ENCODE measurements around the gene HERPUD1. TPM values are rescaled to one million over a fixed set of nuclear protein-coding genes. Genes with fewer than 3 reads are reported as not detected.

The HERPUD1 gene
- total RNA-seq, 3 donors from 2014 or later (not counting 1 experiment from before 2014, with no cell fraction given) = 181 to 266 (median 243) TPM

- H3K27me3 ChIP-seq (ENCODE audit: control insufficient read depth, insufficient read depth, low read length) = no peaks in the 10 kb centered on the region
- ATAC-seq (no peak), DNase-seq (no peak)
- Mint-ChIP-seq H3K27me3 (ENCODE audit: low read depth in 2 of 2) (no peaks in the 10 kb centered on the region), H3K27ac (no peak overlapping the region), H3K9me3 (no peaks in the 10 kb centered on the region), H3K4me3 (no peak overlapping the region), H3K4me1 (no peaks in the 10 kb centered on the region), H3K36me3 (no peaks in the 10 kb centered on the region)
- H3K27ac ChIP-seq (ENCODE audit: low read length) = no peak overlapping the region
- no peaks in the 10 kb centered on the region for H3K4me1 ChIP-seq (ENCODE audit: control insufficient read depth, insufficient read depth, low read length)
- WGBS (ENCODE audit: insufficient coverage) = 33% methylated on average over 2 of the region's 4 CpGs
- intact Hi-C loops (cut with micrococcal nuclease) = no loop called here
- H3K4me3 ChIP-seq (ENCODE audit: low read length) = no peak overlapping the region
- no peaks in the 10 kb centered on the region for H3K36me3 ChIP-seq (ENCODE audit: control insufficient read depth, insufficient read depth, low read length)
- TF ChIP-seq CTCF (IDR thresholded peaks at IDR 0.05) = no peak
- no peaks in the 10 kb centered on the region for H3K9me3 ChIP-seq (ENCODE audit: control insufficient read depth, insufficient read depth, low read length)
Observed at GRCh38 chr16:56956756-56957155, 24.8 kb downstream of the HERPUD1 start.

GRCh38 chr16:56960681-56961281 lies 28.8 kb downstream of the HERPUD1 start:
- Mint-ChIP-seq H3K27me3 (ENCODE audit: low read depth in 2 of 2) (no peaks in the 10 kb centered on the region), H3K4me1 (peaks cover 12 to 14% of the 10 kb centered on the region in 2 donors), H3K4me3 (no peak overlapping the region), H3K36me3 (no peaks in the 10 kb centered on the region), H3K9me3 (no peaks in the 10 kb centered on the region), H3K27ac (no peak overlapping the region)
- ATAC-seq = no peak
- Histone ChIP-seq H3K36me3 (ENCODE audit: control insufficient read depth, insufficient read depth, low read length) (no peaks in the 10 kb centered on the region), H3K27ac (ENCODE audit: low read length) (no peak overlapping the region), H3K27me3 (ENCODE audit: control insufficient read depth, insufficient read depth, low read length) (no peaks in the 10 kb centered on the region), H3K9me3 (ENCODE audit: control insufficient read depth, insufficient read depth, low read length) (no peaks in the 10 kb centered on the region), H3K4me3 (ENCODE audit: low read length) (no peak overlapping the region), H3K4me1 (ENCODE audit: control insufficient read depth, insufficient read depth, low read length) (peaks cover 14% of the 10 kb centered on the region)
- TF ChIP-seq CTCF (IDR thresholded peaks at IDR 0.05) = no peak
- WGBS (ENCODE audit: insufficient coverage) = 88% methylated on average over 12 of the region's 13 CpGs
- DNase-seq = no peak
- intact Hi-C loops (cut with micrococcal nuclease) = no loop called here

- Mint-ChIP-seq H3K27ac (no peak overlapping the region), H3K9me3 (no peaks in the 10 kb centered on the region), H3K4me1 (peaks cover 12 to 18% of the 10 kb centered on the region in 2 donors), H3K4me3 (no peak overlapping the region), H3K36me3 (no peaks in the 10 kb centered on the region), H3K27me3 (ENCODE audit: low read depth in 2 of 2) (no peaks in the 10 kb centered on the region)
- no peaks in the 10 kb centered on the region for H3K9me3 ChIP-seq (ENCODE audit: control insufficient read depth, insufficient read depth, low read length)
- ATAC-seq (no peak), DNase-seq (no peak)
- intact Hi-C loops (cut with micrococcal nuclease) = no loop called here
- no peaks in the 10 kb centered on the region for H3K27me3 ChIP-seq (ENCODE audit: control insufficient read depth, insufficient read depth, low read length)
- no peaks in the 10 kb centered on the region for H3K36me3 ChIP-seq (ENCODE audit: control insufficient read depth, insufficient read depth, low read length)
- H3K4me1 ChIP-seq (ENCODE audit: control insufficient read depth, insufficient read depth, low read length) = peaks cover 18% of the 10 kb centered on the region
- no peak overlapping the region for H3K4me3 ChIP-seq (ENCODE audit: low read length)
- TF ChIP-seq CTCF (IDR thresholded peaks at IDR 0.05) = no peak
- no peak overlapping the region for H3K27ac ChIP-seq (ENCODE audit: low read length)
- WGBS (ENCODE audit: insufficient coverage) = 82% methylated on average over 3 of the region's 3 CpGs
Observed at GRCh38 chr16:56961386-56961785, 29.4 kb downstream of the HERPUD1 start.

GRCh38 chr16:56961851-56962281 lies 29.9 kb downstream of the HERPUD1 start, which contains the start of gene CETP:
CETP (plus strand) TSS chr16:56961950; CDS start chr16:56961980, 30 bp downstream.
- H3K4me3 Mint-ChIP-seq = no peak within 1 kb of the TSS
- intact Hi-C loops (cut with micrococcal nuclease) = no loop called here
- Histone ChIP-seq H3K27ac (ENCODE audit: low read length) (no peak within 1 kb of the TSS), H3K27me3 (ENCODE audit: control insufficient read depth, insufficient read depth, low read length) (no peaks in the 10 kb centered on the region), H3K4me1 (ENCODE audit: control insufficient read depth, insufficient read depth, low read length) (peaks cover 18% of the 10 kb centered on the region), H3K9me3 (ENCODE audit: control insufficient read depth, insufficient read depth, low read length) (no peaks in the 10 kb centered on the region), H3K4me3 (ENCODE audit: low read length) (no peak within 1 kb of the TSS), H3K36me3 (ENCODE audit: control insufficient read depth, insufficient read depth, low read length) (no peaks in the 10 kb centered on the region)
- H3K27ac Mint-ChIP-seq = no peak within 1 kb of the TSS
- no peak for TF ChIP-seq CTCF (IDR thresholded peaks at IDR 0.05)
- DNase-seq (no peak), ATAC-seq (no peak)
- 79% methylated on average over 12 of the region's 12 CpGs for WGBS (ENCODE audit: insufficient coverage)
- peaks cover 12 to 18% of the 10 kb centered on the region in 2 donors for H3K4me1 Mint-ChIP-seq
- no peaks in the 10 kb centered on the region for H3K9me3 Mint-ChIP-seq
- H3K36me3 Mint-ChIP-seq = no peaks in the 10 kb centered on the region
- no peaks in the 10 kb centered on the region for H3K27me3 Mint-ChIP-seq (ENCODE audit: low read depth in 2 of 2)

All from natural killer cell (primary cell).